ENCODE results near the gene NAT9. TPM values are rescaled to one million over a fixed set of nuclear protein-coding genes. Genes with fewer than 3 reads are reported as not detected.

Gene NAT9
- total and polyA plus RNA-seq, 10 donors, result 25.6 to 48.4 (median 38.5) TPM

GRCh38 chr17:74738051-74738996 is 37.8 kb downstream of the NAT9 start:
- WGBS, 5 donors, result 8 to 13% (median 10%) methylated on average over 13 to 16 of the region's 16 CpGs
- Histone ChIP-seq H3K4me1 (peaks cover 37 to 83% (median 78%) of the 10 kb centered on the region in 6 donors), H3K27ac (peak overlapping the region; percentile 66 to 94 (median 86)), H3K36me3 (no peaks in the 10 kb centered on the region), H3K4me3 (peak overlapping the region; percentile 37 to 86 (median 57)), H3K27me3 (replicated peaks in 1 of 7) (peaks cover 0 to 39% (median 0%) of the 10 kb centered on the region in 7 donors), H3K9me3 (no peaks in the 10 kb centered on the region)
- intact Hi-C loops (cut with DNase I; ENCODE audit: low total_unique reads), result no loop called here
- peak; percentile 95 for DNase-seq
- TF ChIP-seq POLR2AphosphoS5 (IDR thresholded peaks at IDR 0.05) (peak; percentile 90 to 91 (median 91)), CTCF (IDR thresholded peaks at IDR 0.05 in 8 of 11, conservative IDR thresholded peaks at IDR 0.05 in 3 of 11) (no peak)

- intact Hi-C loops (cut with DNase I; ENCODE audit: low total_unique reads), result no loop called here
- H3K4me1 ChIP-seq, result peaks cover 31 to 75% (median 70%) of the 10 kb centered on the region in 6 donors
- DNase-seq, result peak; percentile 88
- no peaks in the 10 kb centered on the region for H3K36me3 ChIP-seq
- peak overlapping the region; percentile 66 to 94 (median 86) for H3K27ac ChIP-seq
- H3K27me3 ChIP-seq (replicated peaks in 1 of 7), result peaks cover 0 to 39% (median 0%) of the 10 kb centered on the region in 7 donors
- H3K9me3 ChIP-seq, result no peaks in the 10 kb centered on the region
- 0 to 3% (median 2%) methylated on average over 15 to 38 of the region's 38 CpGs for WGBS, 5 donors
- peak overlapping the region; percentile 37 to 86 (median 57) for H3K4me3 ChIP-seq
- TF ChIP-seq POLR2AphosphoS5 (IDR thresholded peaks at IDR 0.05), result peak in 1 of 3 donors; percentile 5
- TF ChIP-seq POLR2A (IDR thresholded peaks at IDR 0.05), result no peak
- peak in 6 of 11 experiments; percentile 20 to 47 (median 39) for TF ChIP-seq CTCF (IDR thresholded peaks at IDR 0.05 in 8 of 11, conservative IDR thresholded peaks at IDR 0.05 in 3 of 11)
Measured at GRCh38 chr17:74737299-74738050, 38.7 kb downstream of the NAT9 start.

- H3K4me1 ChIP-seq, result peaks cover 23 to 71% (median 62%) of the 10 kb centered on the region in 6 donors
- H3K4me3 ChIP-seq, result peak within 1 kb of the TSS; percentile 37 to 86 (median 57)
Measured at GRCh38 chr17:74736513-74737298, 39.4 kb downstream of the NAT9 start, which contains the start of gene RAB37. TSS of gene RAB37 (plus strand) at chr17:74737256. CDS start at chr17:74737273, 17 bp downstream.

More at GRCh38 chr17:74736513-74737298, 39.4 kb downstream of the NAT9 start, which contains the start of gene RAB37:
- no peaks in the 10 kb centered on the region for H3K36me3 ChIP-seq
- TF ChIP-seq POLR2A (IDR thresholded peaks at IDR 0.05) (no peak), CTCF (IDR thresholded peaks at IDR 0.05 in 8 of 11, conservative IDR thresholded peaks at IDR 0.05 in 3 of 11) (peak; percentile 14 to 74 (median 67)), POLR2AphosphoS5 (IDR thresholded peaks at IDR 0.05) (peak; percentile 25 to 79 (median 65))
- DNase-seq, result peak; percentile 95
- peak within 1 kb of the TSS; percentile 66 to 94 (median 86) for H3K27ac ChIP-seq
- H3K27me3 ChIP-seq (replicated peaks in 1 of 7), result peaks cover 0 to 39% (median 0%) of the 10 kb centered on the region in 7 donors
- 1 to 4% (median 2%) methylated on average over 17 to 67 of the region's 67 CpGs for WGBS, 5 donors
- H3K9me3 ChIP-seq, result no peaks in the 10 kb centered on the region
- intact Hi-C loops (cut with DNase I; ENCODE audit: low total_unique reads), result no loop called here

Measured in spleen (tissue), 11 donors.